GM18867 (cell line): ENCODE data around the gene PCBD2.
"Not testable (repeated sequence)": the region's sequence is repeated elsewhere in the genome, so short reads cannot be mapped to it uniquely, and the experiment has no call there.

Experiments used
- ATAC-seq: cut with Tn5 transposase; IDR thresholded peaks from one replicate; pipeline ENCODE4 v1.9.1; 2021; ENCODE audit warnings: mild to moderate bottlenecking, moderate library complexity; ENCODE audit not compliant: unreplicated experiment

The PCBD2 gene

GRCh38 chr5:134957920-134958608 is 53.1 kb downstream of the PCBD2 start:
- ATAC-seq: no peak

- no peak for ATAC-seq
These were observed 53.8 kb downstream of the PCBD2 start for GRCh38 chr5:134958755-134959154.

- no peak for ATAC-seq
These were observed 58.2 kb downstream of the PCBD2 start for GRCh38 chr5:134963098-134963497.

GRCh38 chr5:134964359-134965270 is 59.7 kb downstream of the PCBD2 start:
- ATAC-seq: no peak

- no peak for ATAC-seq
These were observed 60.4 kb downstream of the PCBD2 start for GRCh38 chr5:134965271-134965825.

GRCh38 chr5:134967607-134968006 is 62.7 kb downstream of the PCBD2 start, which contains the start of gene CATSPER3:
CATSPER3 (plus strand) TSS chr5:134967907; CDS start chr5:134967992, 85 bp downstream.
- ATAC-seq: no peak

GRCh38 chr5:134968055-134968454 is 63.1 kb downstream of the PCBD2 start:
- no peak for ATAC-seq

GRCh38 chr5:134969166-134969565 is 64.2 kb downstream of the PCBD2 start:
- ATAC-seq: no peak

DNA sequence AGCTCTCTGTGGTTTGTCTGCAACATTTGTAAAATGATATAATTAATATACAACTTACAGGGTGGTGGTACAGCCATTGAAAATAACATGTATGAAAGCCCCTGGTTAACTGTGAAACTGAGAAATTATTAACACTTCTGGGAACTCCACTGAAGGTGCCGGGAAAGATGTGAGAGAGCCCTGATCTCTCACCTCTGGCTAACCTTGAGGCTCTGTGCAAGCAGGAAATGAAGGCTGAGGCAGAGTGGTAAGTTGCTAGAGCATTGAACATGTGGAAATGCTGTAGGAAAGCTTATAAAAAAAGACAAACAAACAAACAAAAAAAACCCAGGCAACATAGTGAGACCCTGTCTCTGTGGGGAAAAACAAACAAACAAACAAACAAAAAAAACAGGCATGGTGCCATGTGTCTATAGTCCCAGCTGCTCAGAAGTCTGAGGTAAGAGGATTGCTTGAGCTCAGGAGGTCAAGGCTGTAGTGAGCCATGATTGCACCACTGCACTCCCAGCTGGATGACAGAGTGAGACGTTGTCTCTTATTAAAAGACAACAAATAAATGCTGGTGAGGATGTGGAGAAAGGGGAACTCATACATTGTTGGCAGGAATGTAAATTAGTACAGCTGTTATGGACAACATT is 70.3 kb downstream of the PCBD2 start:
- ATAC-seq: no peak

GRCh38 chr5:134975843-134976242 is 70.9 kb downstream of the PCBD2 start:
- no peak for ATAC-seq

DNA sequence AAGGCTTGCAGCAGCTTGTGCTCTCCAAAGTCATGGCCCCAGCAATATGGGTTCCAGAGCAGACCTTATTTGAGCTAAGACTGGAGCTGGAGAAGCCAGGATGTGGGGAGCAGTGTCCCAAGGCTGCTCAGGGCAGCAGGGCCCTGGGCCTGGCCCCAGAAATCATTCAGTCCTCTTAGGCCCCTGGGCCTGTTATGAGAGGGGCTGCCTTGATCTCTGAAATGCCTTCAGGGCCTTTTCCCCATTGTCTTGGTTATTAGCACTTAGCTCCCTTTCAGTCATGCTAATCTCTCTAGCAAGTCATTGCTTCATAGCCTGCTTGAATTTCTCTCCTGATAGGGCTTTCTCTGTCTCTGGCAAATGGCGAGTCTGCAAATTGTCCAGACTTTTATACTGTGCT is 71.9 kb downstream of the PCBD2 start:
- ATAC-seq: no peak

- no peak for ATAC-seq
These were observed 74.5 kb downstream of the PCBD2 start for GRCh38 chr5:134979416-134979815.

DNA sequence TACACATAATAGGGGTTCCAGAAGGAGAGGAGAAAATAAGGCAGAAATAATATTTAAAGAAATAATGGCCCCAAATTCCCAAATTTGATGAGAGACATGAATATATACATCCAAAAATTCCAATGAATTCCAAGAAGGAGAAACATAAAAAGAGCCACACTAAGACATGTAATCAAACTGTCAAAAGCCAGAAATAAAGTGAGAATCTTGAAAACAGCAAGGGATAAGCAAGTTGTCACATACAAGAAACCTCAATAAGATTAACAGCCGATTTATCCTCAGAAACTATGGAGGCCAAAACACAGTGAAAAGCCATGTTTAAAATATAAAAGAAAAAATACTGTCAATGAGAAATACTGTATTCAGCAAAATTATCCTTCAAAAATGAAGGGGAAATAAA is 77.3 kb downstream of the PCBD2 start:
- ATAC-seq: no peak

DNA sequence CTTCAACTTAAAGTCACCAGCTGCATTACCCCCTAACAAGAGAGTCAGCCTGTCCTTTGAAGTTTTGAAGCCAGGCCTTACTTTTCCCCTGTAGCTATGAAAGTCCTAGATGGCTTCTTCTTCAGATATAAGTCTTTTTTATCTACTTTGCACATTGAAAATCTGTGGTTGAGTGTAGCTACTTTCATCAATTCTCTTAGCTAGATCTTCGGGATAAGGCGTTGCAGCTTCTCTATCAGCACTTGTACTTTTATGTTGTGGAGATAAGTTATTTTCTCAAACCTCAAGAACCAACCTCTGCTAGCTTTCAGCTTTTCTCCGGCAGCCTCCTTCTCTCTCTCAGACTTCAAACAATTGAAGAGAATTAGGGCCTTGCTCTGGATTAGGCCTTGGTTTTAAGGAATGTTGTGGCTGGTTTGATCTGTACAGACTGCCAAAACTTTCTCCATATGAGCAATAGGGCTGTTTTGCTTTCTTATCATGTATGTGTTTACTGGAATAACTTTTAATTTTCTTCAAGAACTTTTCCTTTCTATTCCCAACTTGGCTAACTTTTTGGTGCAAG is 84.4 kb downstream of the PCBD2 start:
- ATAC-seq: no peak

- ATAC-seq: not testable (repeated sequence)
These were observed 85.3 kb downstream of the PCBD2 start for GRCh38 chr5:134990183-134990582.

- ATAC-seq: no peak
These were observed 87.2 kb downstream of the PCBD2 start for GRCh38 chr5:134992148-134992547.

- ATAC-seq: no peak
These were observed 88.2 kb downstream of the PCBD2 start for GRCh38 chr5:134993161-134993560.

- no peak for ATAC-seq
These were observed 89.7 kb downstream of the PCBD2 start for GRCh38 chr5:134994560-134995156.

DNA sequence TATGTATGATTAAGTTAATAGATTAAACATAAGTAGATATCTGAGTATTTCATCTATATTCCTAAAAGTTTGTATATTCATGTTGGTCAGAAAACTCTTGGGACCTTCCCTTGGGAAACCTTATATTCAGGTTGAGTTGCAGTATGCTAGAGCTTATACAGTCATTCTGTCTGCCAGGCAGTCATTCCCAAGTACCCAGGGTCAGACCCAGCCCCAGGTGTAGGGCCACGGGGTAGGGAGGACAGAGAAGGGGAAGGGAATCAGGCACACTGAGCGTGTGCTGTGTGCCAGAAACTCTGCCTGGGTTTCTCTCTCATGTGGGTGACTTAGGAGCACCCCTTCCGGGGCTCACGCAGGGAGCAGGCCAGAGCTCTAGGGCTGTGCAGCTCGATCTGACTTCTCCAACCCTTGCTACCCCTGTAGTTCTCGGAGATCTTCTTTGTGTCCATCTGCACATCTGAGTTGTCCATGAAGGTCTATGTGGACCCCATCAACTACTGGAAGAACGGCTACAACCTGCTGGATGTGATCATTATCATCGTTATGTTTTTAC is 91.0 kb downstream of the PCBD2 start:
- no peak for ATAC-seq

DNA sequence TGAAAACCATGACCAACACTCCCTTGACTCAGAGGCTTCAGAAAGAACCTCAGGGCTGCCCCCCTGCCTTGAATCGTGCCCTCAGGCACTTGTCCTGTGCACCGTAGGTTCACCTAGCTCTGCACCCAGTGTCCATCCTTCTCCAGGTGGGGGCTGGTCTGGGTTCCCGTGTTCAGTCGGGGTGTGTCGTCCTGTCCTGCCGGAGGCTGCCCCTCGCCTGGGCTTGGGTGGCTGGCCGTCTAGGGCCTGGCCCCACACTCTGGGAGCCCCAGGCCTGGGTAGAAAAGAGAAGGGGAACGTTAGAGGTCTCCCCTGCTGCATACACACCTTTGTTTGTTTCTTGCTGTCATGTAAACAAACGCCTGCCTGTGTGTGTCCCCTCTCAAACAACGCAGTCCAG is 92.1 kb downstream of the PCBD2 start:
- no peak for ATAC-seq
